CD14-positive monocyte (primary cell): ENCODE measurements around the gene TNNI2. TPM values are rescaled to one million over a fixed set of nuclear protein-coding genes. Genes with fewer than 3 reads are reported as not detected.

Experiments
- DNase-seq, 3 donors: peaks; one replicate each; pipeline ENCODE4 v3.0.0-alpha.2; 2011 to 2022
- H2AFZ ChIP-seq: 2 replicates; pipeline ENCODE4 v1.6.0; 2012; ENCODE audit warnings: mild to moderate bottlenecking, low read depth, low read length, inconsistent platforms; ENCODE audit not compliant: insufficient read depth, poor library complexity, severe bottlenecking
- H3K27ac ChIP-seq, 2 donors: 1 replicate in 1 of 2; 2 replicates in 1 of 2; pipeline ENCODE4 v1.5.1; 2012 to 2013; ENCODE audit warnings: low read length in 2 of 2, control low read depth in 1 of 2, inconsistent platforms in 1 of 2, low read depth in 1 of 2, mild to moderate bottlenecking in 1 of 2
- H3K27me3 ChIP-seq, 2 donors: one replicate each; pipeline versions ENCODE4 v1.6.0 to v1.6.1; 2011 to 2013; ENCODE audit warnings: low read length in 2 of 2; ENCODE audit not compliant: control insufficient read depth in 2 of 2, insufficient read depth in 2 of 2
- H3K36me3 ChIP-seq, 2 donors: replicated peaks in 1 of 2; 1 replicate in 1 of 2; 2 replicates in 1 of 2; pipeline versions ENCODE4 v1.5.1 to v1.6.1; 2012 to 2013; ENCODE audit warnings: low read length in 2 of 2, control low read depth in 1 of 2, inconsistent platforms in 1 of 2, mild to moderate bottlenecking in 1 of 2; ENCODE audit not compliant: insufficient read depth in 2 of 2, control insufficient read depth in 1 of 2
- H3K4me1 ChIP-seq, 2 donors: 1 replicate in 1 of 2; 2 replicates in 1 of 2; pipeline versions ENCODE4 v1.5.1 to v1.6.1; 2012 to 2013; ENCODE audit warnings: low read length in 2 of 2, control low read depth in 1 of 2, inconsistent platforms in 1 of 2, mild to moderate bottlenecking in 1 of 2, moderate library complexity in 1 of 2; ENCODE audit not compliant: insufficient read depth in 2 of 2, control insufficient read depth in 1 of 2
- H3K4me2 ChIP-seq: replicated peaks from 2 replicates; pipeline ENCODE3; 2012; ENCODE audit warnings: low read length, moderate library complexity, mild to moderate bottlenecking; ENCODE audit not compliant: poor library complexity, severe bottlenecking; ENCODE audit errors: extremely low read depth
- H3K4me3 ChIP-seq, 3 experiments: fragments of 200-600 bp in 1 of 3; sonication (generic) in 1 of 3; replicated peaks in 1 of 3; 1 replicate in 2 of 3; 2 replicates in 1 of 3; pipeline ENCODE4 v1.5.1; 2011 to 2013; ENCODE audit warnings: low read length in 3 of 3, mild to moderate bottlenecking in 3 of 3, control low read depth in 2 of 3, low read depth in 2 of 3, inconsistent platforms in 1 of 3, moderate library complexity in 1 of 3
- H3K79me2 ChIP-seq: 2 replicates; pipeline ENCODE4 v1.6.0; 2012; ENCODE audit warnings: mild to moderate bottlenecking, control low read depth, inconsistent platforms, low read length, moderate library complexity; ENCODE audit not compliant: insufficient read depth
- H3K9ac ChIP-seq: 2 replicates; pipeline ENCODE4 v1.6.0; 2017; ENCODE audit warnings: low read length, mild to moderate bottlenecking; ENCODE audit not compliant: insufficient read depth, poor library complexity, severe bottlenecking
- H3K9me3 ChIP-seq, 2 donors: replicated peaks in 1 of 2; 1 replicate in 1 of 2; 2 replicates in 1 of 2; pipeline versions ENCODE4 v1.5.1 to v1.6.1; 2012 to 2013; ENCODE audit warnings: low read length in 2 of 2, control low read depth in 1 of 2; ENCODE audit not compliant: control insufficient read depth in 1 of 2, insufficient read depth in 1 of 2
- H4K20me1 ChIP-seq: 2 replicates; pipeline ENCODE4 v1.6.0; 2012; ENCODE audit warnings: mild to moderate bottlenecking, low read length, control low read depth, moderate library complexity; ENCODE audit not compliant: insufficient read depth
- H3K27ac Mint-ChIP-seq, 7 donors: one replicate each; pipeline ENCODE4 v1.8.0; 2020; ENCODE audit warnings: mild to moderate bottlenecking in 7 of 7, mixed read lengths in 7 of 7, moderate library complexity in 6 of 7, inconsistent platforms in 2 of 7
- H3K27me3 Mint-ChIP-seq, 3 donors: one replicate each; pipeline ENCODE4 v1.8.0; 2021 to 2022; ENCODE audit warnings: low read depth in 3 of 3, mild to moderate bottlenecking in 3 of 3, mixed read lengths in 3 of 3, moderate library complexity in 3 of 3, inconsistent platforms in 1 of 3
- H3K36me3 Mint-ChIP-seq, 2 donors: one replicate each; pipeline ENCODE4 v1.8.0; 2020; ENCODE audit warnings: mixed read lengths in 2 of 2, inconsistent platforms in 1 of 2, mild to moderate bottlenecking in 1 of 2
- H3K4me1 Mint-ChIP-seq: one replicate; pipeline ENCODE4 v1.8.0; 2020; ENCODE audit warnings: mild to moderate bottlenecking, mixed read lengths
- H3K4me3 Mint-ChIP-seq, 2 donors: one replicate each; pipeline ENCODE4 v1.8.0; 2020; ENCODE audit warnings: mild to moderate bottlenecking in 2 of 2, mixed read lengths in 2 of 2, moderate library complexity in 1 of 2
- H3K9me3 Mint-ChIP-seq, 7 donors: one replicate each; pipeline ENCODE4 v1.8.0; 2020 to 2022; ENCODE audit warnings: mixed read lengths in 7 of 7, mild to moderate bottlenecking in 6 of 7, moderate library complexity in 6 of 7, inconsistent platforms in 2 of 7
- WGBS: methylation state at CpG from one replicate; pipeline ENCODE4 v1.1.5; 2013; ENCODE audit warnings: missing lambda C conversion rate; ENCODE audit not compliant: insufficient coverage; 5-methylcytosine and 5-hydroxymethylcytosine counted together
- intact Hi-C, 2 donors: fragments of 100-400 bp; cut with micrococcal nuclease; formaldehyde crosslinking; loops; one replicate each; pipeline versions ENCODE4 v1.15.0 to v1.15.1; 2023
- polyA plus RNA-seq, 3 donors: library from polyadenylated mRNA; depleted of rRNA in 1 of 3; unstranded in 2 of 3; stranded (reverse) in 1 of 3; fragments of 300-500 nt in 2 of 3; fragments of >200 nt in 1 of 3; fragmentation: Illumina TruSeq in 2 of 3; gene quantifications; 1 replicate in 2 of 3; 2 replicates in 1 of 3; pipeline ENCODE4 v1.2.3, GENCODE V29; 2012 to 2021
- TF ChIP-seq, protein P1 (sequence below): fragments of 200-600 bp; IDR thresholded peaks from one replicate; pipeline ENCODE4 v1.8.0; 2022; ENCODE audit warnings: antibody characterized with exemption, mild to moderate bottlenecking

Gene TNNI2
- polyA plus RNA-seq, 3 donors = 11.4 to 45.8 (median 11.7) TPM

DNA sequence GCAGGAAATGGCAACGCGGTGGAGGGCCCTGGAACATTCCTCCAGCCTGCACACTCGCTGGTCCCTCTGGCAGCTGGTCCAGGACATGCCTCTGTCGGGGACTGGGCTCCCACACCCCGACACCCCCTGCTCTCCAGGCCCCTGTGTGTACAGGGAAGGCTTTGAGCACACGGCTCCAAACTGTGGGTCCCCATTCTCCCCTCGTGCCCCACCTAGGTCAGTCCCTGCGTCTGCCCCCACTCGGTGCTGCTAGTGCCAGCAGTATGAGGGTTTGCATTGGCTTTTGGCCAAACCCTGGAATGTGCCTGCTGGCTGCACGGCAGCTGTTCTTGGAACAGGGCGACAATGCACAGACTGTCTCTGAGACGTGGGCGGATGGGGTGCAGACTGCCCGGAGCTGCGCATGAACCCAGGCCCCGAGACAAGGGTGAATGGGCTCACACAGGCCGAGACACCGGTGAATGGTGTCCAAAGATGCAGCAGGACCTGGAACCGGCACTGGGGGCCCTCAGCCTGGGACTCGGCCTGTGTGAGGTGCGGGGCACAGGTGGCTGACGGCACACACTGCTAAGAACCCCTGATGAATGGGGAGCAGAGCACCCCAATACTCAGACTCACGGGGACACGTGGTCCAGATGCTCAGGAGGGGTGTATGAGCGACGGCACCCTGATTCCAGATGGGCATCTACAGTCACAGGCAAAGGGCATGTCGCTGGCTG, 11.5 kb upstream of the TNNI2 start:
- H3K9me3 Mint-ChIP-seq = peaks cover 0 to 2% (median 0%) of the 10 kb centered on the region in 7 donors
- Histone ChIP-seq H3K9ac (no peak overlapping the region), H3K4me2 (no peak overlapping the region), H2AFZ (no peak overlapping the region), H4K20me1 (no peaks in the 10 kb centered on the region), H3K9me3 (no peaks in the 10 kb centered on the region), H3K4me1 (peaks cover 3 to 4% of the 10 kb centered on the region in 2 donors), H3K4me3 (no peak overlapping the region), H3K36me3 (no peaks in the 10 kb centered on the region), H3K27ac (no peak overlapping the region), H3K79me2 (no peaks in the 10 kb centered on the region), H3K27me3 (peaks cover 0 to 50% of the 10 kb centered on the region in 2 donors)
- TF ChIP-seq, protein P1, sequence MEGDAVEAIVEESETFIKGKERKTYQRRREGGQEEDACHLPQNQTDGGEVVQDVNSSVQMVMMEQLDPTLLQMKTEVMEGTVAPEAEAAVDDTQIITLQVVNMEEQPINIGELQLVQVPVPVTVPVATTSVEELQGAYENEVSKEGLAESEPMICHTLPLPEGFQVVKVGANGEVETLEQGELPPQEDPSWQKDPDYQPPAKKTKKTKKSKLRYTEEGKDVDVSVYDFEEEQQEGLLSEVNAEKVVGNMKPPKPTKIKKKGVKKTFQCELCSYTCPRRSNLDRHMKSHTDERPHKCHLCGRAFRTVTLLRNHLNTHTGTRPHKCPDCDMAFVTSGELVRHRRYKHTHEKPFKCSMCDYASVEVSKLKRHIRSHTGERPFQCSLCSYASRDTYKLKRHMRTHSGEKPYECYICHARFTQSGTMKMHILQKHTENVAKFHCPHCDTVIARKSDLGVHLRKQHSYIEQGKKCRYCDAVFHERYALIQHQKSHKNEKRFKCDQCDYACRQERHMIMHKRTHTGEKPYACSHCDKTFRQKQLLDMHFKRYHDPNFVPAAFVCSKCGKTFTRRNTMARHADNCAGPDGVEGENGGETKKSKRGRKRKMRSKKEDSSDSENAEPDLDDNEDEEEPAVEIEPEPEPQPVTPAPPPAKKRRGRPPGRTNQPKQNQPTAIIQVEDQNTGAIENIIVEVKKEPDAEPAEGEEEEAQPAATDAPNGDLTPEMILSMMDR = no peak
- H3K36me3 Mint-ChIP-seq = no peaks in the 10 kb centered on the region
- peak overlapping the region in 1 of 2 donors; percentile 39 for H3K4me3 Mint-ChIP-seq
- peaks cover 2% of the 10 kb centered on the region for H3K4me1 Mint-ChIP-seq
- peaks cover 48 to 77% (median 50%) of the 10 kb centered on the region in 3 donors for H3K27me3 Mint-ChIP-seq
- intact Hi-C loops = loop anchor here in 1 of 2 donors (5.0 kb wide), 1 partner anchor 35 kb away; no protein-coding TSS in a partner anchor
- peak in 1 of 3 donors; percentile 3 for DNase-seq
- WGBS = 86% methylated on average over 27 of the region's 27 CpGs
- H3K27ac Mint-ChIP-seq = peak overlapping the region in 1 of 7 donors; percentile 64

GRCh38 chr11:1827931-1828330, 10.8 kb upstream of the TNNI2 start:
- WGBS = 88% methylated on average over 19 of the region's 19 CpGs
- intact Hi-C loops = loop anchor here in 1 of 2 donors (5.0 kb wide), 1 partner anchor 36 kb away; no protein-coding TSS in a partner anchor
- Histone ChIP-seq H3K79me2 (no peaks in the 10 kb centered on the region), H3K9ac (no peak overlapping the region), H3K36me3 (no peaks in the 10 kb centered on the region), H3K27me3 (peaks cover 0 to 48% of the 10 kb centered on the region in 2 donors), H3K27ac (no peak overlapping the region), H3K4me3 (no peak overlapping the region), H3K9me3 (no peaks in the 10 kb centered on the region), H2AFZ (no peak overlapping the region), H3K4me1 (peaks cover 9 to 11% of the 10 kb centered on the region in 2 donors), H3K4me2 (no peak overlapping the region), H4K20me1 (no peaks in the 10 kb centered on the region)
- no peak for DNase-seq
- Mint-ChIP-seq H3K4me1 (peaks cover 5% of the 10 kb centered on the region), H3K36me3 (no peaks in the 10 kb centered on the region), H3K27ac (no peak overlapping the region), H3K4me3 (peak overlapping the region in 1 of 2 donors; percentile 39), H3K9me3 (peaks cover 0 to 2% (median 0%) of the 10 kb centered on the region in 7 donors), H3K27me3 (peaks cover 45 to 73% (median 47%) of the 10 kb centered on the region in 3 donors)
- TF ChIP-seq, protein P1 = no peak
